HL-60 (cell line): ENCODE measurements around the gene PKDREJ.

Experiments
- GABPA ChIP-seq: IDR thresholded peaks from 2 replicates; pipeline ENCODE4 v1.6.1; 2012; ENCODE audit warnings: low read depth
- TF ChIP-seq, protein P1 (sequence below): IDR thresholded peaks from one replicate; pipeline ENCODE4 v1.5.1; 2011; ENCODE audit warnings: low read length, control low read depth, inconsistent platforms; ENCODE audit not compliant: insufficient read depth

DNA sequence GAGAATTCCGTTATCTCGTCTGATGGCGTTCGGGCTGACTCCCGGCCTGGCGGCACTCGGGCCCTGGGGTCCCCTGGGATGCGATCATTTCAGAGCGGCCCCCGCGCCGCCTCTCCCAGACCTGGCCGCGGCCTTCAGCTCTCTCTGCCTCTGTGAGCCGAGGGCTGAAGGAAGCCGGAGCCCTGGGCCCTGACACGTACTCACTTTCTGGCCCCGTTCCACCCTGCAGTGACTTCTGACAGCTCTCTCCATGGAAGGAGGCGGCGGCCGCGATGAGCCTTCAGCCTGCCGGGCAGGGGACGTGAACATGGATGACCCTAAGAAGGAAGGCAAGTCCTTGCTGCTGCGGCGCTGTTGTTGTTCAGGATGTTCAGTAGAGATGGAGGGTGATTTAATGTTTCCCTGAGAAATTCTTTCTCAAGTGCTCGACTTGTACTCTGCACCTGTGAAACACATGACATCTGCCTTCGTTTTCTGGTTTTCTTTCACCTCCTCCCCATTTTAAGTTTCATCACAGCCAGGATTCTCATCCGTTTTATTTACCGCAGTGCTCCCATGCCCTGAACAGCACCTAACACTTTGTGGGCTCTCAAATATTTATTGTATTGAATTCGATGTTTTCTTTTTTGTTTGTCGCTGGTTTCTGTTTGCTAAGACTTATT is 34.1 kb upstream of the PKDREJ start:
- TF ChIP-seq, protein P1, sequence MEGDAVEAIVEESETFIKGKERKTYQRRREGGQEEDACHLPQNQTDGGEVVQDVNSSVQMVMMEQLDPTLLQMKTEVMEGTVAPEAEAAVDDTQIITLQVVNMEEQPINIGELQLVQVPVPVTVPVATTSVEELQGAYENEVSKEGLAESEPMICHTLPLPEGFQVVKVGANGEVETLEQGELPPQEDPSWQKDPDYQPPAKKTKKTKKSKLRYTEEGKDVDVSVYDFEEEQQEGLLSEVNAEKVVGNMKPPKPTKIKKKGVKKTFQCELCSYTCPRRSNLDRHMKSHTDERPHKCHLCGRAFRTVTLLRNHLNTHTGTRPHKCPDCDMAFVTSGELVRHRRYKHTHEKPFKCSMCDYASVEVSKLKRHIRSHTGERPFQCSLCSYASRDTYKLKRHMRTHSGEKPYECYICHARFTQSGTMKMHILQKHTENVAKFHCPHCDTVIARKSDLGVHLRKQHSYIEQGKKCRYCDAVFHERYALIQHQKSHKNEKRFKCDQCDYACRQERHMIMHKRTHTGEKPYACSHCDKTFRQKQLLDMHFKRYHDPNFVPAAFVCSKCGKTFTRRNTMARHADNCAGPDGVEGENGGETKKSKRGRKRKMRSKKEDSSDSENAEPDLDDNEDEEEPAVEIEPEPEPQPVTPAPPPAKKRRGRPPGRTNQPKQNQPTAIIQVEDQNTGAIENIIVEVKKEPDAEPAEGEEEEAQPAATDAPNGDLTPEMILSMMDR: no peak
- no peak for TF ChIP-seq GABPA
